Retina (tissue), 1 donor: Measurements from ENCODE around the gene CKAP4.
"Not testable (repeated sequence)": the region's sequence is repeated elsewhere in the genome, so short reads cannot be mapped to it uniquely, and the experiment has no call there.

ENCODE experiments used
- DNase-seq: peaks from one replicate; pipeline ENCODE4 v3.0.0-alpha.2; 2016

CKAP4 gene

GRCh38 chr12:106247674-106248311, at the start of gene CKAP4:
TSS of gene CKAP4 (minus strand) at chr12:106248020. CDS start at chr12:106247851, 169 bp downstream.
- DNase-seq = peak; percentile 69

- DNase-seq = no peak
Measured at GRCh38 chr12:106297075-106297474, 49.3 kb upstream of the CKAP4 start.

- DNase-seq = no peak
Measured at GRCh38 chr12:106296179-106296877, 48.5 kb upstream of the CKAP4 start.

- no peak for DNase-seq
Measured at GRCh38 chr12:106292339-106292738, 44.5 kb upstream of the CKAP4 start.

GRCh38 chr12:106291342-106291741, 43.5 kb upstream of the CKAP4 start:
- no peak for DNase-seq

- no peak for DNase-seq
Measured at GRCh38 chr12:106290666-106291065, 42.8 kb upstream of the CKAP4 start.

- no peak for DNase-seq
Measured at GRCh38 chr12:106289196-106289681, 41.4 kb upstream of the CKAP4 start.

GRCh38 chr12:106288494-106289195, 40.8 kb upstream of the CKAP4 start:
- no peak for DNase-seq

GRCh38 chr12:106288101-106288493, 40.3 kb upstream of the CKAP4 start:
- no peak for DNase-seq

- DNase-seq = no peak
Measured at GRCh38 chr12:106287364-106287763, 39.5 kb upstream of the CKAP4 start.

- not testable (repeated sequence) for DNase-seq
Measured at GRCh38 chr12:106286576-106287162, 38.8 kb upstream of the CKAP4 start.

- peak; percentile 48 for DNase-seq
Measured at GRCh38 chr12:106285982-106286381, 38.2 kb upstream of the CKAP4 start.

- peak; percentile 28 for DNase-seq
Measured at GRCh38 chr12:106284358-106285105, 36.7 kb upstream of the CKAP4 start.

- peak; percentile 37 for DNase-seq
Measured at GRCh38 chr12:106282457-106283097, 34.8 kb upstream of the CKAP4 start.

- no peak for DNase-seq
Measured at GRCh38 chr12:106281804-106282203, 34.0 kb upstream of the CKAP4 start.

GRCh38 chr12:106281056-106281782, 33.4 kb upstream of the CKAP4 start:
- no peak for DNase-seq

- no peak for DNase-seq
Measured at GRCh38 chr12:106280106-106280505, 32.3 kb upstream of the CKAP4 start.

GRCh38 chr12:106276032-106276740, 28.4 kb upstream of the CKAP4 start:
- DNase-seq = no peak

- DNase-seq = no peak
Measured at GRCh38 chr12:106275458-106275857, 27.6 kb upstream of the CKAP4 start.

- DNase-seq = no peak
Measured at GRCh38 chr12:106274575-106275121, 26.8 kb upstream of the CKAP4 start.
